A549 treated with RU486 at 1 μM for 4 hours (cell line): ENCODE results near the gene NIPA2. TPM values are rescaled to one million over a fixed set of nuclear protein-coding genes. Genes with fewer than 3 reads are reported as not detected.

ENCODE experiments used
- total RNA-seq: library from RNA; stranded (reverse); fragments of 200-300 nt; extraction: Qiagen RNA extraction; gene quantifications from 5 replicates; pipeline ENCODE4 v1.2.3, GENCODE V29; 2022; ENCODE audit warnings: low read depth

NIPA2 gene
- 77.9 to 114 TPM (median 112 TPM) in 5 replicates for total RNA-seq

GRCh38 chr15:22838292-22839042, at the start of gene NIPA2:
Gene NIPA2, plus strand, starts transcription at chr15:22838666. Its CDS starts 13,066 bp downstream, at chr15:22851732.

Other genes starting within 250 kb of the NIPA2 start
- gene NIPA1, start 52.0 kb upstream of the NIPA2 start, total RNA-seq, result 18.4 to 25.4 TPM (median 23.3 TPM) in 5 replicates
- gene CYFIP1, start 141.7 kb downstream of the NIPA2 start, total RNA-seq, result 66.5 to 82.2 TPM (median 80.6 TPM) in 5 replicates
- 20.8 to 32.9 TPM (median 25.8 TPM) in 5 replicates for gene TUBGCP5, start 200.9 kb downstream of the NIPA2 start, total RNA-seq